ENCODE measurements around the gene CDK17.
"Not testable (repeated sequence)": the region's sequence is repeated elsewhere in the genome, so short reads cannot be mapped to it uniquely, and the experiment has no call there.

Gene CDK17

GRCh38 chr12:96399919-96400630 is at the start of gene CDK17:
CDK17 (minus strand) TSS chr12:96400439; CDS start chr12:96334836, 65,603 bp downstream.
- DNase-seq (ENCODE audit: low read depth, low spot score) = peak; percentile 78

GRCh38 chr12:96448300-96448699 is 48.1 kb upstream of the CDK17 start:
- no peak for DNase-seq (ENCODE audit: low read depth, low spot score)

- DNase-seq (ENCODE audit: low read depth, low spot score) = no peak
Measured at GRCh38 chr12:96447256-96447655, 47.0 kb upstream of the CDK17 start.

GRCh38 chr12:96445691-96446583 is 45.7 kb upstream of the CDK17 start:
- peak; percentile 40 for DNase-seq (ENCODE audit: low read depth, low spot score)

GRCh38 chr12:96444399-96444798 is 44.2 kb upstream of the CDK17 start:
- DNase-seq (ENCODE audit: low read depth, low spot score) = no peak

- DNase-seq (ENCODE audit: low read depth, low spot score) = no peak
Measured at GRCh38 chr12:96442906-96443305, 42.7 kb upstream of the CDK17 start.

- no peak for DNase-seq (ENCODE audit: low read depth, low spot score)
Measured at GRCh38 chr12:96441816-96442215, 41.6 kb upstream of the CDK17 start.

- DNase-seq (ENCODE audit: low read depth, low spot score) = no peak
Measured at GRCh38 chr12:96438330-96438729, 38.1 kb upstream of the CDK17 start.

GRCh38 chr12:96437171-96437445 is 36.9 kb upstream of the CDK17 start:
- no peak for DNase-seq (ENCODE audit: low read depth, low spot score)

GRCh38 chr12:96436366-96437170 is 36.3 kb upstream of the CDK17 start:
- DNase-seq (ENCODE audit: low read depth, low spot score) = no peak

GRCh38 chr12:96434107-96434506 is 33.9 kb upstream of the CDK17 start:
- DNase-seq (ENCODE audit: low read depth, low spot score) = peak; percentile 62

GRCh38 chr12:96432496-96433321 is 32.5 kb upstream of the CDK17 start:
- not testable (repeated sequence) for DNase-seq (ENCODE audit: low read depth, low spot score)

GRCh38 chr12:96431067-96431466 is 30.8 kb upstream of the CDK17 start:
- no peak for DNase-seq (ENCODE audit: low read depth, low spot score)

- no peak for DNase-seq (ENCODE audit: low read depth, low spot score)
Measured at GRCh38 chr12:96427269-96427729, 27.1 kb upstream of the CDK17 start.

- DNase-seq (ENCODE audit: low read depth, low spot score) = no peak
Measured at GRCh38 chr12:96425951-96426350, 25.7 kb upstream of the CDK17 start.

GRCh38 chr12:96425321-96425720 is 25.1 kb upstream of the CDK17 start:
- DNase-seq (ENCODE audit: low read depth, low spot score) = no peak

GRCh38 chr12:96424601-96425000 is 24.4 kb upstream of the CDK17 start:
- no peak for DNase-seq (ENCODE audit: low read depth, low spot score)

- no peak for DNase-seq (ENCODE audit: low read depth, low spot score)
Measured at GRCh38 chr12:96422192-96422591, 22.0 kb upstream of the CDK17 start.

- no peak for DNase-seq (ENCODE audit: low read depth, low spot score)
Measured at GRCh38 chr12:96421014-96421413, 20.8 kb upstream of the CDK17 start.

- DNase-seq (ENCODE audit: low read depth, low spot score) = no peak
Measured at GRCh38 chr12:96420277-96420835, 20.1 kb upstream of the CDK17 start.
